Measurements from ENCODE around the gene BEND7.
"Not testable (repeated sequence)": the region's sequence is repeated elsewhere in the genome, so short reads cannot be mapped to it uniquely, and the experiment has no call there.

- not testable (repeated sequence) for TF ChIP-seq CTCF (IDR thresholded peaks at IDR 0.05); YY1 (IDR thresholded peaks at IDR 0.05; ENCODE audit: low read depth); RAD21 (IDR thresholded peaks at IDR 0.05; ENCODE audit: low read length); TCF12 (IDR thresholded peaks at IDR 0.05); TAF1 (IDR thresholded peaks at IDR 0.05; ENCODE audit: borderline replicate concordance, low read depth, low read length); CHD2 (IDR thresholded peaks at IDR 0.05; ENCODE audit: low read length, partially characterized antibody); TEAD4 (IDR thresholded peaks at IDR 0.05; ENCODE audit: borderline replicate concordance, insufficient read depth); EZH2phosphoT487 (IDR thresholded peaks at IDR 0.05; ENCODE audit: borderline replicate concordance, low read depth); EP300 (IDR thresholded peaks at IDR 0.05; ENCODE audit: borderline replicate concordance in 1 of 2, low read depth in 1 of 2, low read length in 1 of 2); RCOR1 (IDR thresholded peaks at IDR 0.05; ENCODE audit: low read length); SIN3A (IDR thresholded peaks at IDR 0.05; ENCODE audit: borderline replicate concordance, low read depth, low read length); NRF1 (IDR thresholded peaks at IDR 0.05; ENCODE audit: low read depth, low read length); ZBTB33 (IDR thresholded peaks at IDR 0.05; ENCODE audit: borderline replicate concordance, low read depth)
- TF ChIP-seq, protein P1, sequence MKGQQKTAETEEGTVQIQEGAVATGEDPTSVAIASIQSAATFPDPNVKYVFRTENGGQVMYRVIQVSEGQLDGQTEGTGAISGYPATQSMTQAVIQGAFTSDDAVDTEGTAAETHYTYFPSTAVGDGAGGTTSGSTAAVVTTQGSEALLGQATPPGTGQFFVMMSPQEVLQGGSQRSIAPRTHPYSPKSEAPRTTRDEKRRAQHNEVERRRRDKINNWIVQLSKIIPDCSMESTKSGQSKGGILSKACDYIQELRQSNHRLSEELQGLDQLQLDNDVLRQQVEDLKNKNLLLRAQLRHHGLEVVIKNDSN (IDR thresholded peaks at IDR 0.05; ENCODE audit: borderline replicate concordance, low read depth): not testable (repeated sequence)
Observed at GRCh38 chr10:13403426-13403825, 125.4 kb downstream of the BEND7 start.
